ENCODE measurements around the gene GNG14.
"Not testable (repeated sequence)": the region's sequence is repeated elsewhere in the genome, so short reads cannot be mapped to it uniquely, and the experiment has no call there.

Gene GNG14

DNA sequence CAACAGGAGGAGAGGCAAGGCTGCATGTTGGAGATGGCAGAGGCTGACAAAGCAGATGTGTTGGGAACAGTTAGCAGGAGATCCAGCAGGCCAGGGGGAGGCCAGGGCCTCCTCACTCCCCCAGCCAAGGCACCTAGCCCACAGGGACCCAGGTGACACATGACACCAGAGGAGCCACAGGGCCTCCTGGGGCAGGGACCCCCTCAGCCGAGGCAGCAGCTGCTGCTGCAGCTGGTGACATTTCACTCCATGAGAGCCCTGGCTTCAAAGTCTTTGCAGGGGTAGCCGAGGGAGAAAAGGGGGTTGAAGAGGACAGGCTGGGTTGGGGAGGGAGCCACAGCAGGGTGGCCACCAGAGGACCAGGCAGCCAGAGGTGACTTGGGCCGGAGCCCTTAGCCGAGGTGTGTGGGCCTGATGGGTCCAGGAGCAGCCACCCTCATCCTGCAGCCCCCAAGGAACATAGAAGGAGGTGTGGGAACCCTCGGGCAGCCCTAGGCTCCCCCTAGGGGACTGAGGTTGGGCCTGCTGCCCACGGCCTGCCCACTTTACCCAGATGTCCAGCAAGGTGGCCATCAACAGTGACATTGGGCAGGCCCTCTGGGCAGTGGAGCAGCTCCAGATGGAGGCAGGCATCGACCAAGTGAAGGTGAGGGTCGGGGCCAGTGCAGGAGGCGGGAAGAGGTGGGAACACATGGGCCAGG lies at the start of gene GNG14:
Gene GNG14 (plus strand): TSS at position 503 of the 701 bp plus-strand sequence. CDS start 51 bp downstream, at position 554.
- Histone ChIP-seq H3K4me3 (no peak within 1 kb of the TSS), H3K27ac (no peak within 1 kb of the TSS)

DNA sequence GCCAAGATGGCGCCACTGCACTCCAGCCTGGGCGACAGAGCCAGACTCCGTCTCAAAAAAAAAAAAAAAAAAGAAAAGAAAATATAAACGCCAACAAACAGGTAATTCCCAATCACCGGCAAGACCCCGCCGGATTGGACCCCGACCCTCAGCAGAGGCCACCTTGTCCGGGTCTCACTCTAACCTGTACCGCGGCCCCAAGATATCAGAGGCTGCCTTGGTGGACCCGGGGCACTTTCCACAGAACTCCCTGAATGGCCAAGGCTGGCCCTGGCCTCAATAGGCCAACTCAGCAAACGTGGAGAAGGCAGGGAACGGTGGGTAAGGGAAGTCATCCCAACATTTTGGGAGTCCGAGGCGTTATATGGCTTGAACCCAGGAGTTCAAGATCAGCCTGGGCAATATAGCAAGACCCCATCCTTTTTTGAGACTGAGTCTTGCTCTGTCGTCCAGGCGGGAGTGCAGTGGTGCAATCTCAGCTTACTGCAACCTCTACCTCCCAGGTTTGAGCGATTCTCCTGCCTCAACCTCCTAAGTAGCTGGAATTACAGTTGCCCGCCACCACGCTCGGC lies 49.1 kb upstream of the GNG14 start:
- no peak overlapping the region for H3K27ac ChIP-seq
- H3K4me3 ChIP-seq: no peak overlapping the region

DNA sequence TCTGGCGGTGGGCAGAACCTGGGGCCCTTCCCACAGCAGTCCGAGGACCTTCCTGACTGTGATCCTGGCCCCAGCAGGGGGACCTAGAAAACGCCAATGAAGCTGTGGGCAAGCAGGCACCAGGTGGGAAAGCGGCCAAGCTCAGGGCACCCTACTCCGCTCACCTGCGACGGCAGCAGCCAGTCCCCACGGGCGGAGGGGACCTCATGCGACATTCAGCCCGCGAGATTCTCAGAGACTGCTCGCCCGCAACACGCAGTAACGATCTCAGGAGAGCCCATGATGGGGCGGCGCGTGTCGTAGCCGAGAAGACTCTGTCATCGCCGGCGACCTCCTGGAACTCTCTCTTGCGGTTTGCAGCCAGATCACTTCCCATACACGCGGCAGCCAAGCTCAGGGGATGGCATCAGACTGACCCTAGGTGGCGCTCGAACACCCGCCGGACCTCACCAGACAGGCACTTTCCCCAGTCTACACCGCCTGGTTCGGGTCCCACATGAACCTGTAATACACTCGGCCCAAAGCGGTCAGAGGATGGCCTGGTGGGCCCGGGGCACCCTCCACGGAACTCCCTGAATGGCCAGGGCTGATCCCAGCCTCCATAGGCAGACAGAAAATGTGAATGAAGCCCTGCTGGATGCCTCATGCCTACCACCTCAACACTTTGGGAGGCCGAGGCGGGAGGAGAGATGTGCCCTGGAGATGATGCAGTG lies 47.7 kb upstream of the GNG14 start:
- Histone ChIP-seq H3K27ac (peak overlapping the region in 3 of 21 experiments; percentile 6 to 25 (median 20)), H3K4me3 (peak overlapping the region in 1 of 7 experiments; percentile 6)

DNA sequence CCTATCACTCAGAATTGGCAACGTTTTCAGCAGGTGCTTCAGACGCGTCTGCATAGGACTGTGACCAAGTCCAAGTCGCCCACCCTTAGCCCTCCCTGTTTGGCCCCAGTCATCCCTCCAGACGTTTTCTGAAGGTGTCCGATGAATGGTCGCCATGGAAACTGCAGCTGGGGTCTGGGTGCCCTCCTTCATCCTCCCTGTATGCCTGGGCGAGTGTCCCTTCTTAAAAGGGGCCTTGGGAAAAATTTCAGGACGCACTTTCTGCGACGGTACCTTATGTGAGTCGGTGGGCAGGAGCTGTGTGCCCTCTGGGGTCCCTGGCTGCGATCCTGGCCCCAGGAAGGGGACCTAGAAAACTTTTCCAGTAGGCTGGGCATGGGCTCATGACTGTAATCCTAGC lies 46.3 kb upstream of the GNG14 start:
- H3K27ac ChIP-seq: no peak overlapping the region
- H3K4me3 ChIP-seq: no peak overlapping the region

DNA sequence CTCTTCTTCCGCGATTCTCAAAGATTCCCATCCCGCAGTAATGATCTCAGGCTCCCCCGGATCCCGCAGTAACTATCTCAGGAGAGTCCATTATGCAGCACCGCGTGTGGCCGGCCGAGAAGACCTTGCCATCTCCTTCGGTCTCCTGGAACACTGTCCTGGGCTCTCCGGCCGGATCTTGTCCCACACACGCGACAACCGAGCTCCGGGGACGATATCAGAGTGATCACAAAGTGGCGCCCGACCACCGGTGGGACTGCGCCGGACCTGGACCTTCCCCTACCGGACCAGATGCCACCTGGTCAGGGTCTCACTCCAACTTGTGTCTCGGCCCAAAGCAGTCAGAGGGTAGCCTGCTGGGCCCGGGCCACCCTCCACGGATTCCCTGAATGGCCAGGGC lies 45.3 kb upstream of the GNG14 start:
- Histone ChIP-seq H3K27ac (no peak overlapping the region), H3K4me3 (no peak overlapping the region)

DNA sequence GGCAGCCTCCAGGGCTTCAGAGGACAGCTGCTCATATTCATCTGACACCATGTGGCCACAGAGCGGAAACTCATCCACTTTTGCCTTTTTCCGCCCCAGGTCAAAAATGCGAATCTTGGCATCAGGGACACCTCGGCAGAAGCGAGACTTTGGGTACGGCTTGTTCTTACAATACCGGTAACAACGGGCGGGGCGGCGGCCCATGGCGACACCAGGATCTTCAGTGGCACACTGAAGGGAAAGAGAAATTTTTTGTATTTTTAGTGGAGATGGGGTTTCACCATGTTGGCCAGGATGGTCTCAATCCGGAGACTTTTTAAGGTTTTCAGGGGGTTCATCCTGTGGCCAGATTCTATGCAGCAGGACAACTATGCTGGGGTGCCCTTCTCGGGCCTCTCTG lies 44.1 kb upstream of the GNG14 start:
- not testable (repeated sequence) for H3K4me3 ChIP-seq, H3K27ac ChIP-seq

DNA sequence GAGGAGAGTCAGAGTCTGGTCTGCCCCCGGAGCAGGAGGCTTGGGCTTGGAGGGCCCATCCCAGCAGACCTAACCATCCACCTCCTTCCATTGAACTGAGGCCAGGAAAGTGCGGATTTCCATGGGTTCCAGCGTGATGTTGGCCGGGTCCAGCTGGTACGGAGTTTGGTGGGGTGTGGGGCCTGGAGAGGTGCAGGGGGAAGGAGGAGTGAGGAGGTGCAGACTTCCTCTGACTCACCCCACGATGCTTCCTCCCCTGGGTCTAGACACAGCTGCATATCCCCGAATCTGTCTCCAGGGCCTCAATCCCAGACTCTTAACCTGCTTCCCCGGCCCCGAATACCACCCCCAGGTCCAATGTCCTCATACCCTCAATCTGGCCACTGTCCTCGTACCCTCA lies 41.2 kb upstream of the GNG14 start:
- Histone ChIP-seq H3K27ac (no peak overlapping the region), H3K4me3 (no peak overlapping the region)

DNA sequence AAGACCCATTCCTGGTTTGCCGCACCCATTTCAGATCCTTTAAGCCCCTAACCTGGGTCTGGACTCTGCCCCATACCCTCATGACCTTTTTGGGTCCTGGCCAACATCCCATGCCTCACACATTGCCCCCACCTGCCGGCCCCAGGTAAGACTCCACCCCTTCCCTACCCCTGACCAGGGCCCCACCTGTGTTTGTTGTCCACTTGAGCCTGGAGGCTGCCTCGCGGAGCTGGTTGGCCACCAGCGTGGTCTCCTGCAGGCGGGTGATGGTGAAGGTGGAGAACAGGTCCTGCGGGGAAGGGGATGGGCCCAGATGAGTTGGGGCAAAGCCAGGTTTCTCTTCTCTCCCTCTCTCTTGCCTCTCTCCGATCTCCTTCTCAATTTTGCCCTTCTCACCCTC lies 40.8 kb upstream of the GNG14 start:
- no peak overlapping the region for H3K4me3 ChIP-seq
- H3K27ac ChIP-seq: no peak overlapping the region

DNA sequence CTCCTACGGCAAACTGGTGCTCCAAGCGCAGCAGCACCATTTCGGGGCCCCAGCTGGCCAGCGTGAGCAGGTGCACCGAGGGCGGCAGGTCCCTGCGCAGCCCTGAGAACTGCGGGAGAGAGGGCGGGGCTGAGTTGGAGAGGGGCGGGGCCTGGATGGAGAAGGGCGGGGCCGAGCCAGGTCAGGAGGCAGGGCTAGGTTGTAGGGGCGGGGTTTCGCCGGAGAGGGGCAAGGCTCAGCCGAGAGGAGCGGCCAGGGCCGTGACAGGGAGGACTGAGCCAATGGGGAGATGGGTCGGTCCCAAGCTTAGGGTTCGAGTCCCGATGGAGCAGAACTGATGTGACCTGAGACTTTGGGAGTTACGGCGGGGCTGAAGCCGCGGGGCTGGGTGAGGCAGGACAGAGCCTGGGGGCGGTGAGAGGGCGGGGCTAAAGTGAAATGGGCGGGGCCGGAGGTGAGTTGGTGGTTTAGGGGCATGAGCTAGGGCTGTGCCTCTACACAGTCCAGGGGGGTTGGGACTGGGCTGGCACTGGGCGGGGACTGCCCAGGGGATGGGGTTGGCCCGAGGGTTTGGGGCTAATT lies 40.2 kb upstream of the GNG14 start:
- Histone ChIP-seq H3K4me3 (peak overlapping the region in 1 of 7 experiments; percentile 14), H3K27ac (no peak overlapping the region)

DNA sequence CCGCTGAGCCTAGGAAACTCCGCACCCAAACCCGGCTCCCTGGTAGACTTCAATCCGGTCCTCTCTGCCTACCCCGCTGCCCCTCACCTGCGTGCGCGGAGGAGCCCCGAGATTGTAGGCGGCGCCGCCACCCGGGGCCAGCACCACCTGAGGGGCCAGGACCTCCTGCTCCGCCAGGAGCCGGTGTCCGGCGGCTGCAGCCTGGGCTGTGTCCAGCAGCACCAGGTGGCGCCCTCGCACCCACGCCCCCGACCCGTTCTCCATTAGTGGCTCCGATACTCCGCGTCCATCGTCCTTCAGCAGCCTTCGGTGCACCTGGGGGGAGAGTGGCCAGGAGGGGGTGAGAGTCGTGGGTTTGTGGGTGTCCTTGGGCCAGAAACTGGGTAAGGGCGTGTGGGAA lies 39.7 kb upstream of the GNG14 start:
- H3K27ac ChIP-seq: no peak overlapping the region

DNA sequence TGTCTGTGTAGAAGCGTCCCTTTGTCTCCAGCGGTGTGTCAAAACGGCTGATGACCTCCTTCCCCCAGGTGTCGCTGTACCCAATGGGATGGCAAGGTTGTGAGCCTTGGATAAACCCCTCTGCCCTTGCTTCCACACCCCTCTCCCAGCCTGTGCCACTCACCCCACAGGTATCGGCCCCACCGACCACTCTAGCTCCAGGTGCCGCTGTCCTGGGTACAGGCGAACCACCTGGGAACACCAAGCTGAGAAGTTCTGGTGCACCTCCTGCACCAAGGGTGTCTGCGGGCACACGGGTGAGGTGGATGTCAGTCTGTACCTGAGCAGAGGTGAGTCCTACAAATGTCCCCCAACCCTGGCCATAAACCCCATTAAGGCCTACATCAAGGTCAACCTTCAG lies 37.9 kb upstream of the GNG14 start:
- Histone ChIP-seq H3K4me3 (no peak overlapping the region), H3K27ac (no peak overlapping the region)

More for the DNA sequence above, 39.7 kb upstream of the GNG14 start:
- peak overlapping the region in 1 of 7 experiments; percentile 14 for H3K4me3 ChIP-seq

DNA sequence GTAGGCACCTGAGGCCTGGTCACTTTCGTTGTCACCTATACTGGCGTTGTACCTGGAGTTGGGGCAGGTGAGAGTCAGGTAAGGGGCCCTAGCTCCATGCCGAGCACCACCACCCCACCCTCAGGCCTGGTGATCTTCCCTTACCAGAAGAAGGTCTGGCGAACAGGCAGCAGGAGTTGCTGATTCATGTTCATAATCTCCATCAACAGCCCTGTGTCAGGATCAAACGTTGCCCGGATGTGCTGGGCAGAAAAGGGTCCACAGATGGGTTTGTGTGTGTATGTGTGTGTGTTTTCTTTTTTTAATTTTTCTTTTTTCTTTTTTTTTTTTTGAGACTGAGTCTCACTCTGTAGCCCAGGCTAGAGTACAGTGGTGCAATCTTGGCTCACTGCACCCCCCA lies 35.6 kb upstream of the GNG14 start:
- Histone ChIP-seq H3K27ac (no peak overlapping the region), H3K4me3 (no peak overlapping the region)

DNA sequence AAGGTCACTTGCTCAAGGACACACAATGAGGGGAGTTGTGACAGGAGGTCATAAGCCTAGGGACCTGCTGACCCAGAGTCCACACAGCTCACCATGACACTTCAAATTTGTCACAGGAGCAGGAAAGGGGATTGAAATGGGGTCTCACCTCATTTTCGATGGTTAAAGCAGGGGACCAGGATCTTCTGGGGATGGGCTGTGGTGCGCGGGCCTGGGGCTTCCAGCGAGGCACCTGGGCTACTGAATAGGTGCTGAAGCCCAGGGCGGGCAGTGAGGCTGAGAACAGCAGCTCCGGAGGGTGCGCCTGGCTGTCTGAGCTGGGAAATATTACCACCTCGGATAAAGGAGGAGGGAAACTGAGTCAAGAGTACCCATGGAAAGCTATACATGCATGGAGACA lies 32.3 kb upstream of the GNG14 start:
- H3K4me3 ChIP-seq: no peak overlapping the region
- H3K27ac ChIP-seq: no peak overlapping the region

DNA sequence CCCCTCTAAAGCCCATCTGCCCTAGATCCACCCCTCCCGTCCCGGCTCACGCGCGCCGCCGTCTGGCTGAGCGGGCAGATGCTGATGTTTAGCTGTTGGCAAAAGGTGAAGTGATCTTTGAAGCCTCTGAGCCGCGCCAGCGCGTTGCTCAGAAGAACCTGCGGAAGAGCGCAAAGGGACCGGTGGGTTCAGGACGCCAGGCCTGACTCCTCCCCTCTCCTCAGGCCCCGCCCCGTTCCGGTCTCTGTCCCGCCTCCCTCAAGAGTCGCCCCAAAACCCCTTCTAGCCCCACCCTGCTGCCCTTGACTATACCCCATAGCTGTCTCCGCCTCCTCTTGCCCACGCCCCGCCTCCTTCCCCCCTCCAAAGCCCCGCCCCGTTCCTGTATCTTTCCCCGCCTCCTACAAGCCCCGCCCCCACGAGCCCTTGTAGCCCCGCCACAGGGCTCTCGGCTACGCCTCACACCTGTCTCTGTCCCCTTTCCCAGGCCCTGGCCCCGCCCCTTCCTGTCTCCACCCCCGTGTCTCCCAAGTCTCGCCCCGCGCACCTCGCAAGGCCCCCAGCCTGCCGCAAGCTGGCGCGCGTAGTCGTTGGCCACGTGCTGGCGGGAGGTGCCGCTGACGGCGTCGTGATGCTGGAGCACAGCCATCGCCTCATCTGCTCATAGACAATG lies 30.8 kb upstream of the GNG14 start:
- no peak overlapping the region for H3K27ac ChIP-seq
- no peak overlapping the region for H3K4me3 ChIP-seq

DNA sequence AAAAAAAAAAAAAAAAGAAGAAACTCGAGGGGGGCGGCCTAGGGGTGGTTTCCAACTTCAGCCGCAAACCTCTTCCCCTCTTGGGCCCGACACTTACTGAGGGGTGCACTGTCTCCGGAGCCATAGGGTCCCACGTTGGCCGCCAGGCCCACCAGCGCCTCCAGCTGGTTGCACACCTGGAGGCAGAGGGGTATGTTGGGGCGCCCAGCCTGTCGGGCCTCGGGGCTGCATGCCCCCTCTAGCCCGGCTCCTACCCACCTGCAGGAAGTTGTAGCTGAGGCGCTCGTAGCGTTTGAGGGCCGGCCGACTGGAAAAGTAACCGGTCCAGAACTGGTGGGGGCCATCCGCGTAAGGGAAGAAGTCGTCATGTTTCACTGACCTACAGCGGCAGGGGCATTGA lies 29.8 kb upstream of the GNG14 start:
- H3K27ac ChIP-seq: no peak overlapping the region
- no peak overlapping the region for H3K4me3 ChIP-seq

DNA sequence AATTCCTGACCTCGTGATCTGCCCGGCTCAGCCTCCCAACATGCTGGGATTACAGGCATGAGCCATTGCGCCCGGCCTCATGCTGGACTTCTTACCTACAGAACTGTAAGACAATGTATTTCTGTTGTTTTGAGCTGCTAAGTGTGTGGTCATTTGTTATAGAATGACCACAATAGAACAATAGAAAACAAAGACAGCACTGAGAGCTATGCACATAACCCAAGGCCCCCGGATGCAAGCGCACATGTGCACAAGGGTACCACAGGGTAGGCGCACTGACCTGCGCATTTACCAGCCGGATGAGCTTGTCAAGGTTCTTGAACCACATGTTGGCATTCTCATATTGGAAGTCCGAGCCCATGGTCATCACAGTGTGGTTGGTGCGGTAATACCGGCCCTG lies 26.8 kb upstream of the GNG14 start:
- Histone ChIP-seq H3K4me3 (no peak overlapping the region), H3K27ac (no peak overlapping the region)

DNA sequence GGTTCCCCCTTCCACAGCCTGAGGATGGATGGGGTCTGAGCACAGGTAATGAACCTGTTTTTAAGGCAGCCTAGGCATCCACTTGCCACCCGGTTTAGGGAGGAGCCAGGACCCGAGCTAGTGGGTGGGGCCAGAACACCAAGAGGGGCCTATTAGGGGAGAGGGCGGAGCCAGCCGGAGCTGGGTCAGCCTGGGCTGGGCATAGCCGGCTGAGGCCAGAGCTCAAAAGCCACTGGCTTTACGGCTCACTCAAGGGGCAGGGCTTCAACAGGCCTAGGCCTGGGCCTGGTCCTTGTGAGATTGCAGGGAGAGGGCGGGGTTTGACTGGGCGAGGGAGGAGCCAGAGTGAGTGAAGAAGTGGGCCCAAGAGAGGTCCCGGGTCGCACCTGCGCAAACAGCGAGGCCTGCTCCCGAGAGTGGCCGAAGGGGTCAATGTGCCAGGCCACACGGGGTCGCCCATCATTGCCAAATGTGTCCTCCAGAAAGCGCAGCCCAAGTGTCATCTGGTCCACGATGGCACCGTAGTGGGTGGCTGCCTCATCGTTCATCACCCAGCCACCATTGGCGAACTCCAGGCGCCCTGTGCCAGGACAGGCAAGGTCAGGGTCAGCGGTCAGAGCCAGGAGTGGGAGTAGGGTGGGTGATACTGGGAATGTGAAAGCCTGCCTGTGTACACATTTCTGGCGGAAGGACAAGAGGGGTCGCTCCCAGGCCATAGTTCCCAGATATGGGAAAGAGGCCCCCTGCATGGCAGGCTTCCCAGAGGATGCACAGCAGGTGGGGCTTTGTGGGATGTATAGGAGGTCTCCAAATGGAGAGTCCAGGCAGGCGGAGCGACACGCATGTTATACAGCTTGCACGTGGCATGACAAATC lies 23.2 kb upstream of the GNG14 start:
- Histone ChIP-seq H3K4me3 (no peak overlapping the region), H3K27ac (peak overlapping the region in 5 of 21 experiments; percentile 41 to 86 (median 62))

DNA sequence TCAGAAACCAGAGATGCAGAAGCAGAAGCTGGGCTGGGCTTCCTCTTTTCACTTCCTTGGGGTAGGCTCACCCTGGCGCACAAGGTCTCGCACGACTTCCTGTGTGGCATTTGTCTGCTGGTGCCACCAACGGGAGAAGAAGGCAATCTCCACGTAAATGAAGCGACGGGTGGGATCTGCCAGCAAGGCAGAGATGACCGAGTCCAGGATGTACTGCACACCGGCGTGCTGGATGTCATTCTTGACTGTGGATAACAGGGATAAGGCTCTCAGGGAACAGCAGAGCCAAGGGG lies 22.6 kb upstream of the GNG14 start:
- Histone ChIP-seq H3K4me3 (peak overlapping the region in 6 of 7 experiments; percentile 52 to 80 (median 62)), H3K27ac (peak overlapping the region in 14 of 21 experiments; percentile 10 to 90 (median 78))

DNA sequence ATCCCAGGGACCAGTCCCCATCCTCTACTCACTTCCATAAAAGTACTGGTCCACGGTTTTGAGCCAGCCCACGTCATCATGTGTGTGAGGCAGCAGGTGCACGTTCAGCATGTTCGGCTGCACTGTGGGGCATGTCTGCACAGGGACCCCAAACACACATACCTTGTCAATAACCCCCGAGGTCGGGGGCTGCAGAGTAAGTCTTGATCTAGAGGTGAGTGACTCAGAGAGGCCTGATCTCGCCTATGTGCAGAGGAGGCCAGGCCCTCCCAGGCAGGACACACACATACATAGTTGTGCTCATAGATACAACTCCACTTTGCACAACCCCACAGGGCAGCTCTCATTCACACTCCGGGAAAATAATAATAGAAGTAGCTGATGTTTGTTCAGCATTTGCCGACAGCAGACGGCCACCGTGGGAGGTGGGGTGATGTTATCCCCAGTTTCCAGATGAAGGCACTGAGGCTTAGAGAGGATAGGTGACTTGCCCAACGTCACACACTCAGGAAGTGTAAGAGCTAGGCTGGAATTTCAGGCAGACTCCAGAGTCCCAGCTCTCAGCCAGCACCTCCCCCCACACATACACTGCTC lies 22.0 kb upstream of the GNG14 start:
- peak overlapping the region in 20 of 21 experiments; percentile 59 to 90 (median 80) for H3K27ac ChIP-seq
- peak overlapping the region; percentile 52 to 80 (median 63) for H3K4me3 ChIP-seq

Measured in skin epidermis (tissue), 12 donors.